NCI-H187 treated with DMSO at 0.1 percent for 48 hours (cell line): ENCODE data around the gene LRRK1.
A peak's percentile ranks its signal among the peaks of the same experiment; 100 is the strongest.
"Not testable (repeated sequence)": the region's sequence is repeated elsewhere in the genome, so short reads cannot be mapped to it uniquely, and the experiment has no call there.

Experiments used
- DNase-seq: peaks from one replicate; lab custom pipeline; 2025; lab: John Stamatoyannopoulos, UW

LRRK1 gene

GRCh38 chr15:101070024-101070423 lies 150.9 kb downstream of the LRRK1 start:
- DNase-seq, result no peak

- no peak for DNase-seq
These were observed 151.5 kb downstream of the LRRK1 start for GRCh38 chr15:101070502-101071273.

- DNase-seq, result no peak
These were observed 152.5 kb downstream of the LRRK1 start for GRCh38 chr15:101071651-101072050.

GRCh38 chr15:101072235-101072634 lies 153.1 kb downstream of the LRRK1 start:
- not testable (repeated sequence) for DNase-seq

- not testable (repeated sequence) for DNase-seq
These were observed 158.9 kb downstream of the LRRK1 start for GRCh38 chr15:101077806-101078668.

GRCh38 chr15:101078669-101079323 lies 159.6 kb downstream of the LRRK1 start:
- DNase-seq, result no peak

- DNase-seq, result no peak
These were observed 162.7 kb downstream of the LRRK1 start for GRCh38 chr15:101081900-101082299.

GRCh38 chr15:101083336-101084045 lies 164.3 kb downstream of the LRRK1 start:
- no peak for DNase-seq

- no peak for DNase-seq
These were observed 165.6 kb downstream of the LRRK1 start for GRCh38 chr15:101084801-101085200.

GRCh38 chr15:101085311-101085700 lies 166.1 kb downstream of the LRRK1 start:
- no peak for DNase-seq

GRCh38 chr15:101086394-101087171 lies 167.4 kb downstream of the LRRK1 start:
- DNase-seq, result no peak

GRCh38 chr15:101087172-101087769 lies 168.1 kb downstream of the LRRK1 start:
- no peak for DNase-seq

GRCh38 chr15:101088271-101088670 lies 169.1 kb downstream of the LRRK1 start:
- no peak for DNase-seq

GRCh38 chr15:101088788-101089578 lies 169.8 kb downstream of the LRRK1 start:
- peak; percentile 13 for DNase-seq

GRCh38 chr15:101089579-101090427 lies 170.6 kb downstream of the LRRK1 start:
- no peak for DNase-seq

- no peak for DNase-seq
These were observed 171.3 kb downstream of the LRRK1 start for GRCh38 chr15:101090428-101090790.

- no peak for DNase-seq
These were observed 172.2 kb downstream of the LRRK1 start for GRCh38 chr15:101091080-101092017.
